ENCODE results near the gene HHATL. TPM values are rescaled to one million over a fixed set of nuclear protein-coding genes. Genes with fewer than 3 reads are reported as not detected.

Gene HHATL
- total RNA-seq, 1 experiment from 2014 or later: not detected

- Mint-ChIP-seq H3K4me1 (ENCODE audit: low read depth, unreplicated experiment) (no peaks in the 10 kb centered on the region), H3K36me3 (ENCODE audit: insufficient read depth, unreplicated experiment) (no peaks in the 10 kb centered on the region), H3K27ac (ENCODE audit: unreplicated experiment) (no peak overlapping the region), H3K9me3 (ENCODE audit: unreplicated experiment) (no peaks in the 10 kb centered on the region), H3K4me3 (ENCODE audit: unreplicated experiment) (no peak overlapping the region), H3K27me3 (ENCODE audit: insufficient read depth, unreplicated experiment) (peaks cover 5% of the 10 kb centered on the region)
- ChIA-PET POLR2A (no interaction called here), CTCF (no interaction called here)
- H3K36me3 ChIP-seq (ENCODE audit: control insufficient read depth, insufficient read depth, low read length): no peaks in the 10 kb centered on the region
- H3K9me3 ChIP-seq: no peaks in the 10 kb centered on the region
- TF ChIP-seq CTCF (IDR thresholded peaks at IDR 0.05; ENCODE audit: insufficient read depth in 1 of 2, low read depth in 1 of 2, low read length in 1 of 2, severe bottlenecking in 1 of 2, unreplicated experiment in 1 of 2): no peak
- BruUV-seq (replicated peaks): no TSS peak
- intact Hi-C loops (cut with micrococcal nuclease; ENCODE audit: unreplicated experiment): no loop called here
- no peaks in the 10 kb centered on the region; the same call in 1 of the 2 replicates for H3K27me3 ChIP-seq (replicated peaks; ENCODE audit: control insufficient read depth, insufficient read depth, low read length)
- DNase-seq: no peak
- H3K4me3 ChIP-seq (ENCODE audit: low read depth, low read length): no peak overlapping the region
- no peaks in the 10 kb centered on the region for H3K4me1 ChIP-seq
Observed at GRCh38 chr3:42694366-42694765, 8.2 kb downstream of the HHATL start.

- intact Hi-C loops (cut with micrococcal nuclease; ENCODE audit: unreplicated experiment): no loop called here
- Mint-ChIP-seq H3K4me1 (ENCODE audit: low read depth, unreplicated experiment) (no peaks in the 10 kb centered on the region), H3K27me3 (ENCODE audit: insufficient read depth, unreplicated experiment) (peaks cover 7% of the 10 kb centered on the region), H3K27ac (ENCODE audit: unreplicated experiment) (no peak overlapping the region), H3K9me3 (ENCODE audit: unreplicated experiment) (no peaks in the 10 kb centered on the region), H3K4me3 (ENCODE audit: unreplicated experiment) (no peak overlapping the region), H3K36me3 (ENCODE audit: insufficient read depth, unreplicated experiment) (no peaks in the 10 kb centered on the region)
- no peak overlapping the region for H3K4me3 ChIP-seq (ENCODE audit: low read depth, low read length)
- no peak for TF ChIP-seq CTCF (IDR thresholded peaks at IDR 0.05; ENCODE audit: insufficient read depth in 1 of 2, low read depth in 1 of 2, low read length in 1 of 2, severe bottlenecking in 1 of 2, unreplicated experiment in 1 of 2)
- no peaks in the 10 kb centered on the region for H3K36me3 ChIP-seq (ENCODE audit: control insufficient read depth, insufficient read depth, low read length)
- no TSS peak for BruUV-seq (replicated peaks)
- no peaks in the 10 kb centered on the region for H3K9me3 ChIP-seq
- ChIA-PET CTCF (no interaction called here), POLR2A (no interaction called here)
- DNase-seq: no peak
- no peaks in the 10 kb centered on the region for H3K4me1 ChIP-seq
- no peaks in the 10 kb centered on the region; the same call in 1 of the 2 replicates for H3K27me3 ChIP-seq (replicated peaks; ENCODE audit: control insufficient read depth, insufficient read depth, low read length)
Observed at GRCh38 chr3:42693530-42693930, 9.1 kb downstream of the HHATL start.

- no peaks in the 10 kb centered on the region for H3K9me3 Mint-ChIP-seq (ENCODE audit: unreplicated experiment)
- Histone ChIP-seq H3K4me1 (no peaks in the 10 kb centered on the region), H3K36me3 (ENCODE audit: control insufficient read depth, insufficient read depth, low read length) (no peaks in the 10 kb centered on the region), H3K27me3 (replicated peaks; ENCODE audit: control insufficient read depth, insufficient read depth, low read length) (no peaks in the 10 kb centered on the region; the same call in 1 of the 2 replicates), H3K9me3 (no peaks in the 10 kb centered on the region), H3K4me3 (ENCODE audit: low read depth, low read length) (no peak overlapping the region)
- ChIA-PET POLR2A (no interaction called here), CTCF (no interaction called here)
- no peaks in the 10 kb centered on the region for H3K4me1 Mint-ChIP-seq (ENCODE audit: low read depth, unreplicated experiment)
- no peak for DNase-seq
- H3K36me3 Mint-ChIP-seq (ENCODE audit: insufficient read depth, unreplicated experiment): no peaks in the 10 kb centered on the region
- H3K4me3 Mint-ChIP-seq (ENCODE audit: unreplicated experiment): no peak overlapping the region
- no peak for TF ChIP-seq CTCF (IDR thresholded peaks at IDR 0.05; ENCODE audit: insufficient read depth in 1 of 2, low read depth in 1 of 2, low read length in 1 of 2, severe bottlenecking in 1 of 2, unreplicated experiment in 1 of 2)
- no peak overlapping the region for H3K27ac Mint-ChIP-seq (ENCODE audit: unreplicated experiment)
- no TSS peak for BruUV-seq (replicated peaks)
- intact Hi-C loops (cut with micrococcal nuclease; ENCODE audit: unreplicated experiment): no loop called here
- H3K27me3 Mint-ChIP-seq (ENCODE audit: insufficient read depth, unreplicated experiment): peaks cover 7% of the 10 kb centered on the region
Observed at GRCh38 chr3:42692667-42693529, 9.7 kb downstream of the HHATL start.

Measured in Caco-2 (cell line).